IMR-90 (cell line): ENCODE measurements around the gene ADCY4.

Experiments
- CEBPB ChIP-seq: IDR thresholded peaks from 2 replicates; pipeline ENCODE4 v1.6.1; 2012; ENCODE audit warnings: low read depth, low read length, improper control_type of control experiment
- MAFK ChIP-seq: IDR thresholded peaks from 2 replicates; pipeline ENCODE4 v1.6.1; 2012; ENCODE audit warnings: low read depth, low read length, improper control_type of control experiment
- MAZ ChIP-seq: IDR thresholded peaks from 2 replicates; pipeline ENCODE4 v1.6.1; 2012; ENCODE audit warnings: low read depth, mild to moderate bottlenecking, low read length, improper control_type of control experiment, moderate library complexity, borderline replicate concordance
- NFE2L2 ChIP-seq: fragments of 150-350 bp; IDR thresholded peaks from 2 replicates; pipeline ENCODE4 v1.6.1; 2016; ENCODE audit warnings: low read depth, mild to moderate bottlenecking, low read length
- POLR2A ChIP-seq: IDR thresholded peaks from 2 replicates; pipeline ENCODE4 v1.6.1; 2012; ENCODE audit warnings: mild to moderate bottlenecking, low read depth, low read length
- RCOR1 ChIP-seq: IDR thresholded peaks from 2 replicates; pipeline ENCODE4 v1.6.1; 2012; ENCODE audit warnings: mild to moderate bottlenecking, low read length, improper control_type of control experiment; ENCODE audit not compliant: insufficient replicate concordance
- RFX5 ChIP-seq: IDR thresholded peaks from 2 replicates; pipeline ENCODE4 v1.8.0; 2012; ENCODE audit warnings: low read depth, mild to moderate bottlenecking, low read length, moderate library complexity
- SMC3 ChIP-seq: fragments of 150-350 bp; IDR thresholded peaks from 2 replicates; pipeline ENCODE4 v1.6.1; 2016; ENCODE audit warnings: low read depth, mild to moderate bottlenecking, antibody characterized with exemption, low read length, moderate library complexity
- USF2 ChIP-seq: fragments of 150-350 bp; IDR thresholded peaks from 2 replicates; pipeline ENCODE4 v1.6.1; 2017; ENCODE audit warnings: mild to moderate bottlenecking, antibody characterized with exemption, low read length, low read depth
- TF ChIP-seq, protein P1 (sequence below): conservative IDR thresholded peaks from 2 replicates; pipeline ENCODE4 v1.5.1; 2012; ENCODE audit warnings: mild to moderate bottlenecking, low read depth, low read length, improper control_type of control experiment
- TF ChIP-seq, protein P2 (sequence below): fragments of 150-350 bp; IDR thresholded peaks from 2 replicates; pipeline ENCODE4 v1.6.1; 2016; ENCODE audit warnings: low read depth, mild to moderate bottlenecking, low read length, moderate library complexity, borderline replicate concordance

DNA sequence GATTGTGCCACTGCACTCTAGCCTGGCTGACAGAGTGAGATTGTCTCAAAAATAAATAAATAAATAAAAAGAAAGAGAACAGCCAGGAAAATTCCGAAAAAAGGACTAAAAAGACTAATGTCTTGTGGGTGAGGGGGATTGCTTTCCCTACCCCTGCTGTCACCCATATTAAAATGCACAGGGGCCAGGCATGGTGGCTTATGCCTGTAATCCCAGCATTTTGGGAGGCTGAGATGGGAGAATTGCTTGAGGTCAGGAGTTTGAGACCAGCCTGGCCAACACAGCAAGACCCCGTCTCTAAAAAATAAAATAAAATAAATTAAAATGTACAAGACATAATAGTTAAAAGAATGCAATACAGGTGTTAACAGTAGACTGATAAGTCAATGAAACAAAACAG is 41.3 kb downstream of the ADCY4 start:
- TF ChIP-seq, protein P1, sequence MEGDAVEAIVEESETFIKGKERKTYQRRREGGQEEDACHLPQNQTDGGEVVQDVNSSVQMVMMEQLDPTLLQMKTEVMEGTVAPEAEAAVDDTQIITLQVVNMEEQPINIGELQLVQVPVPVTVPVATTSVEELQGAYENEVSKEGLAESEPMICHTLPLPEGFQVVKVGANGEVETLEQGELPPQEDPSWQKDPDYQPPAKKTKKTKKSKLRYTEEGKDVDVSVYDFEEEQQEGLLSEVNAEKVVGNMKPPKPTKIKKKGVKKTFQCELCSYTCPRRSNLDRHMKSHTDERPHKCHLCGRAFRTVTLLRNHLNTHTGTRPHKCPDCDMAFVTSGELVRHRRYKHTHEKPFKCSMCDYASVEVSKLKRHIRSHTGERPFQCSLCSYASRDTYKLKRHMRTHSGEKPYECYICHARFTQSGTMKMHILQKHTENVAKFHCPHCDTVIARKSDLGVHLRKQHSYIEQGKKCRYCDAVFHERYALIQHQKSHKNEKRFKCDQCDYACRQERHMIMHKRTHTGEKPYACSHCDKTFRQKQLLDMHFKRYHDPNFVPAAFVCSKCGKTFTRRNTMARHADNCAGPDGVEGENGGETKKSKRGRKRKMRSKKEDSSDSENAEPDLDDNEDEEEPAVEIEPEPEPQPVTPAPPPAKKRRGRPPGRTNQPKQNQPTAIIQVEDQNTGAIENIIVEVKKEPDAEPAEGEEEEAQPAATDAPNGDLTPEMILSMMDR = no peak
- TF ChIP-seq RFX5 (no peak), USF2 (no peak), SMC3 (no peak), RCOR1 (no peak), MAZ (no peak), MAFK (no peak), NFE2L2 (no peak), POLR2A (no peak), CEBPB (no peak)
- TF ChIP-seq, protein P2, sequence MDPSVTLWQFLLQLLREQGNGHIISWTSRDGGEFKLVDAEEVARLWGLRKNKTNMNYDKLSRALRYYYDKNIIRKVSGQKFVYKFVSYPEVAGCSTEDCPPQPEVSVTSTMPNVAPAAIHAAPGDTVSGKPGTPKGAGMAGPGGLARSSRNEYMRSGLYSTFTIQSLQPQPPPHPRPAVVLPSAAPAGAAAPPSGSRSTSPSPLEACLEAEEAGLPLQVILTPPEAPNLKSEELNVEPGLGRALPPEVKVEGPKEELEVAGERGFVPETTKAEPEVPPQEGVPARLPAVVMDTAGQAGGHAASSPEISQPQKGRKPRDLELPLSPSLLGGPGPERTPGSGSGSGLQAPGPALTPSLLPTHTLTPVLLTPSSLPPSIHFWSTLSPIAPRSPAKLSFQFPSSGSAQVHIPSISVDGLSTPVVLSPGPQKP = no peak
